HEK293 (cell line): Measurements from ENCODE around the gene HTR4.

Source experiments
- BCL11A ChIP-seq: fragments of 450-650 bp; formaldehyde crosslinking; IDR thresholded peaks from 2 replicates; pipeline ENCODE4 v1.5.1; 2016; ENCODE audit warnings: low read depth, missing biosample characterization, missing genetic modification characterization
- KLF16 ChIP-seq: fragments of 450-650 bp; formaldehyde crosslinking; IDR thresholded peaks from 2 replicates; pipeline ENCODE4 v1.5.1; 2017; ENCODE audit warnings: missing biosample characterization, missing genetic modification characterization
- KLF7 ChIP-seq: fragments of 450-650 bp; formaldehyde crosslinking; IDR thresholded peaks from 2 replicates; pipeline ENCODE4 v1.5.1; 2016; ENCODE audit warnings: missing biosample characterization, missing genetic modification characterization, borderline replicate concordance
- TCF7L2 ChIP-seq: IDR thresholded peaks from 2 replicates; pipeline ENCODE4 v1.6.1; 2011; ENCODE audit warnings: low read depth, mild to moderate bottlenecking, inconsistent platforms, low read length, moderate library complexity, borderline replicate concordance
- ZNF121 ChIP-seq: fragments of 450-650 bp; formaldehyde crosslinking; IDR thresholded peaks from 2 replicates; pipeline ENCODE4 v1.5.1; 2016; ENCODE audit warnings: missing biosample characterization, missing genetic modification characterization
- ZNF548 ChIP-seq: fragments of 450-650 bp; formaldehyde crosslinking; IDR thresholded peaks from 2 replicates; pipeline ENCODE4 v1.5.1; 2016; ENCODE audit warnings: missing biosample characterization, missing genetic modification characterization
- TF ChIP-seq, protein P1 (sequence below): fragments of 450-650 bp; formaldehyde crosslinking; IDR thresholded peaks from 2 replicates; pipeline ENCODE4 v1.5.1; 2016; ENCODE audit warnings: missing biosample characterization, missing genetic modification characterization
- TF ChIP-seq, protein P2 (sequence below): IDR thresholded peaks from 2 replicates; pipeline ENCODE4 v1.6.1; 2011; ENCODE audit warnings: mild to moderate bottlenecking, low read depth, low read length, borderline replicate concordance
- TF ChIP-seq, protein P3 (sequence below): fragments of 450-650 bp; formaldehyde crosslinking; IDR thresholded peaks from 2 replicates; pipeline ENCODE4 v1.5.1; 2016; ENCODE audit warnings: missing biosample characterization, missing genetic modification characterization
- TF ChIP-seq, protein P4 (sequence below): fragments of 450-650 bp; formaldehyde crosslinking; IDR thresholded peaks from 2 replicates; pipeline ENCODE4 v1.5.1; 2017; ENCODE audit warnings: missing biosample characterization, mild to moderate bottlenecking, missing genetic modification characterization, moderate library complexity

DNA sequence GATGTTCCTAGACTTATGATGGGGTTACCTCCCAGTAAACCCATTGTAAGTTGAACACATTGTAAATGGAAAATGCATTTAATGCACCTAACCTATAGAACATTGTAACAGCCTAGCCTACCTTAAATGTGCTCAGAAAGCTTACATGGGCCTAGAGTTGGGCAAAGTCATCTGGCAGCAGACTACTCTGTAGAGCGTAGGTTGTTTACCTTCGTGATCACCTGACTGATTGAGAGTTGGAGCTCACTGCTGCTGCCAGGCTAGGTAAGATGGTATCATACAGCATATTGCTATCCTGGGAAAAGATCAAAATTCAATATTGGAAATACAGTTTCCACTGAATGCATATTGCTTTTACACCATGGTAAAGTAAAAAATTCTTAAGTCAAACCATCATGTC lies 95.4 kb downstream of the HTR4 start:
- TF ChIP-seq TCF7L2 (no peak), ZNF121 (tag by site-specific recombination) (no peak), KLF16 (tag by site-specific recombination) (no peak), BCL11A (tag by site-specific recombination) (no peak), ZNF548 (tag by site-specific recombination) (no peak), KLF7 (tag by site-specific recombination) (no peak)
- TF ChIP-seq, protein P1, sequence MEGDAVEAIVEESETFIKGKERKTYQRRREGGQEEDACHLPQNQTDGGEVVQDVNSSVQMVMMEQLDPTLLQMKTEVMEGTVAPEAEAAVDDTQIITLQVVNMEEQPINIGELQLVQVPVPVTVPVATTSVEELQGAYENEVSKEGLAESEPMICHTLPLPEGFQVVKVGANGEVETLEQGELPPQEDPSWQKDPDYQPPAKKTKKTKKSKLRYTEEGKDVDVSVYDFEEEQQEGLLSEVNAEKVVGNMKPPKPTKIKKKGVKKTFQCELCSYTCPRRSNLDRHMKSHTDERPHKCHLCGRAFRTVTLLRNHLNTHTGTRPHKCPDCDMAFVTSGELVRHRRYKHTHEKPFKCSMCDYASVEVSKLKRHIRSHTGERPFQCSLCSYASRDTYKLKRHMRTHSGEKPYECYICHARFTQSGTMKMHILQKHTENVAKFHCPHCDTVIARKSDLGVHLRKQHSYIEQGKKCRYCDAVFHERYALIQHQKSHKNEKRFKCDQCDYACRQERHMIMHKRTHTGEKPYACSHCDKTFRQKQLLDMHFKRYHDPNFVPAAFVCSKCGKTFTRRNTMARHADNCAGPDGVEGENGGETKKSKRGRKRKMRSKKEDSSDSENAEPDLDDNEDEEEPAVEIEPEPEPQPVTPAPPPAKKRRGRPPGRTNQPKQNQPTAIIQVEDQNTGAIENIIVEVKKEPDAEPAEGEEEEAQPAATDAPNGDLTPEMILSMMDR (tag by site-specific recombination), result no peak
- TF ChIP-seq, protein P2, sequence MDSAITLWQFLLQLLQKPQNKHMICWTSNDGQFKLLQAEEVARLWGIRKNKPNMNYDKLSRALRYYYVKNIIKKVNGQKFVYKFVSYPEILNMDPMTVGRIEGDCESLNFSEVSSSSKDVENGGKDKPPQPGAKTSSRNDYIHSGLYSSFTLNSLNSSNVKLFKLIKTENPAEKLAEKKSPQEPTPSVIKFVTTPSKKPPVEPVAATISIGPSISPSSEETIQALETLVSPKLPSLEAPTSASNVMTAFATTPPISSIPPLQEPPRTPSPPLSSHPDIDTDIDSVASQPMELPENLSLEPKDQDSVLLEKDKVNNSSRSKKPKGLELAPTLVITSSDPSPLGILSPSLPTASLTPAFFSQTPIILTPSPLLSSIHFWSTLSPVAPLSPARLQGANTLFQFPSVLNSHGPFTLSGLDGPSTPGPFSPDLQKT, result no peak
- TF ChIP-seq, protein P3, sequence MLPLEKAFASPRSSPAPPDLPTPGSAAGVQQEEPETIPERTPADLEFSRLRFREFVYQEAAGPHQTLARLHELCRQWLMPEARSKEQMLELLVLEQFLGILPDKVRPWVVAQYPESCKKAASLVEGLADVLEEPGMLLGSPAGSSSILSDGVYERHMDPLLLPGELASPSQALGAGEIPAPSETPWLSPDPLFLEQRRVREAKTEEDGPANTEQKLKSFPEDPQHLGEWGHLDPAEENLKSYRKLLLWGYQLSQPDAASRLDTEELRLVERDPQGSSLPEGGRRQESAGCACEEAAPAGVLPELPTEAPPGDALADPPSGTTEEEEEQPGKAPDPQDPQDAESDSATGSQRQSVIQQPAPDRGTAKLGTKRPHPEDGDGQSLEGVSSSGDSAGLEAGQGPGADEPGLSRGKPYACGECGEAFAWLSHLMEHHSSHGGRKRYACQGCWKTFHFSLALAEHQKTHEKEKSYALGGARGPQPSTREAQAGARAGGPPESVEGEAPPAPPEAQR (tag by site-specific recombination), result no peak
- TF ChIP-seq, protein P4, sequence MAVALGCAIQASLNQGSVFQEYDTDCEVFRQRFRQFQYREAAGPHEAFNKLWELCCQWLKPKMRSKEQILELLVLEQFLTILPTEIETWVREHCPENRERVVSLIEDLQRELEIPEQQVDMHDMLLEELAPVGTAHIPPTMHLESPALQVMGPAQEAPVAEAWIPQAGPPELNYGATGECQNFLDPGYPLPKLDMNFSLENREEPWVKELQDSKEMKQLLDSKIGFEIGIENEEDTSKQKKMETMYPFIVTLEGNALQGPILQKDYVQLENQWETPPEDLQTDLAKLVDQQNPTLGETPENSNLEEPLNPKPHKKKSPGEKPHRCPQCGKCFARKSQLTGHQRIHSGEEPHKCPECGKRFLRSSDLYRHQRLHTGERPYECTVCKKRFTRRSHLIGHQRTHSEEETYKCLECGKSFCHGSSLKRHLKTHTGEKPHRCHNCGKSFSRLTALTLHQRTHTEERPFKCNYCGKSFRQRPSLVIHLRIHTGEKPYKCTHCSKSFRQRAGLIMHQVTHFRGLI (tag by site-specific recombination), result no peak
